ENCODE results near the gene ADGRG7.
"Not testable (repeated sequence)": the region's sequence is repeated elsewhere in the genome, so short reads cannot be mapped to it uniquely, and the experiment has no call there.

Gene ADGRG7

GRCh38 chr3:100609305-100609704 is at the start of gene ADGRG7:
TSS of gene ADGRG7 (plus strand) at chr3:100609601. CDS start at chr3:100609857, 256 bp downstream.
- Mint-ChIP-seq H3K4me1 (ENCODE audit: low read depth) (peaks cover 6% of the 10 kb centered on the region), H3K4me3 (no peak within 1 kb of the TSS), H3K36me3 (ENCODE audit: low read depth) (no peaks in the 10 kb centered on the region), H3K9me3 (no peaks in the 10 kb centered on the region), H3K27ac (no peak within 1 kb of the TSS), H3K27me3 (peaks cover 37% of the 10 kb centered on the region)
- no peak for DNase-seq

GRCh38 chr3:100560426-100560825 is 49.0 kb upstream of the ADGRG7 start:
- H3K27me3 Mint-ChIP-seq, result no peaks in the 10 kb centered on the region
- no peaks in the 10 kb centered on the region for H3K9me3 Mint-ChIP-seq
- peaks cover 6% of the 10 kb centered on the region for H3K4me1 Mint-ChIP-seq (ENCODE audit: low read depth)
- DNase-seq, result no peak
- no peak overlapping the region for H3K27ac Mint-ChIP-seq
- H3K4me3 Mint-ChIP-seq, result no peak overlapping the region
- H3K36me3 Mint-ChIP-seq (ENCODE audit: low read depth), result no peaks in the 10 kb centered on the region

GRCh38 chr3:100561459-100562158 is 47.8 kb upstream of the ADGRG7 start:
- Mint-ChIP-seq H3K9me3 (no peaks in the 10 kb centered on the region), H3K4me1 (ENCODE audit: low read depth) (peaks cover 6% of the 10 kb centered on the region), H3K4me3 (no peak overlapping the region), H3K27me3 (no peaks in the 10 kb centered on the region), H3K27ac (no peak overlapping the region), H3K36me3 (ENCODE audit: low read depth) (no peaks in the 10 kb centered on the region)
- DNase-seq, result no peak

GRCh38 chr3:100562224-100562857 is 47.1 kb upstream of the ADGRG7 start:
- no peaks in the 10 kb centered on the region for H3K36me3 Mint-ChIP-seq (ENCODE audit: low read depth)
- peaks cover 6% of the 10 kb centered on the region for H3K4me1 Mint-ChIP-seq (ENCODE audit: low read depth)
- H3K9me3 Mint-ChIP-seq, result no peaks in the 10 kb centered on the region
- H3K27ac Mint-ChIP-seq, result no peak overlapping the region
- no peak for DNase-seq
- H3K27me3 Mint-ChIP-seq, result no peaks in the 10 kb centered on the region
- H3K4me3 Mint-ChIP-seq, result no peak overlapping the region

GRCh38 chr3:100563228-100563627 is 46.2 kb upstream of the ADGRG7 start:
- Mint-ChIP-seq H3K4me1 (ENCODE audit: low read depth) (peaks cover 6% of the 10 kb centered on the region), H3K27me3 (no peaks in the 10 kb centered on the region), H3K4me3 (no peak overlapping the region), H3K27ac (no peak overlapping the region), H3K9me3 (no peaks in the 10 kb centered on the region), H3K36me3 (ENCODE audit: low read depth) (no peaks in the 10 kb centered on the region)
- DNase-seq, result no peak

- Mint-ChIP-seq H3K27ac (no peak overlapping the region), H3K4me1 (ENCODE audit: low read depth) (peaks cover 6% of the 10 kb centered on the region), H3K9me3 (no peaks in the 10 kb centered on the region), H3K4me3 (no peak overlapping the region), H3K27me3 (no peaks in the 10 kb centered on the region), H3K36me3 (ENCODE audit: low read depth) (no peaks in the 10 kb centered on the region)
- no peak for DNase-seq
Observed at GRCh38 chr3:100563652-100564211, 45.7 kb upstream of the ADGRG7 start.

- H3K4me3 Mint-ChIP-seq, result no peak overlapping the region
- DNase-seq, result no peak
- H3K27ac Mint-ChIP-seq, result no peak overlapping the region
- H3K9me3 Mint-ChIP-seq, result no peaks in the 10 kb centered on the region
- H3K27me3 Mint-ChIP-seq, result peaks cover 13% of the 10 kb centered on the region
- H3K4me1 Mint-ChIP-seq (ENCODE audit: low read depth), result no peaks in the 10 kb centered on the region
- no peaks in the 10 kb centered on the region for H3K36me3 Mint-ChIP-seq (ENCODE audit: low read depth)
Observed at GRCh38 chr3:100570811-100571210, 38.6 kb upstream of the ADGRG7 start.

- no peaks in the 10 kb centered on the region for H3K9me3 Mint-ChIP-seq
- H3K4me1 Mint-ChIP-seq (ENCODE audit: low read depth), result no peaks in the 10 kb centered on the region
- H3K4me3 Mint-ChIP-seq, result no peak overlapping the region
Observed at GRCh38 chr3:100574536-100574935, 34.9 kb upstream of the ADGRG7 start.

GRCh38 chr3:100575704-100576103 is 33.7 kb upstream of the ADGRG7 start:
- no peak for DNase-seq
- H3K36me3 Mint-ChIP-seq (ENCODE audit: low read depth), result no peaks in the 10 kb centered on the region
- no peaks in the 10 kb centered on the region for H3K4me1 Mint-ChIP-seq (ENCODE audit: low read depth)
- H3K9me3 Mint-ChIP-seq, result no peaks in the 10 kb centered on the region
- H3K4me3 Mint-ChIP-seq, result no peak overlapping the region
- no peak overlapping the region for H3K27ac Mint-ChIP-seq
- H3K27me3 Mint-ChIP-seq, result peaks cover 18% of the 10 kb centered on the region

More at GRCh38 chr3:100574536-100574935, 34.9 kb upstream of the ADGRG7 start:
- Mint-ChIP-seq H3K27me3 (peaks cover 16% of the 10 kb centered on the region), H3K36me3 (ENCODE audit: low read depth) (no peaks in the 10 kb centered on the region), H3K27ac (no peak overlapping the region)
- no peak for DNase-seq

GRCh38 chr3:100577382-100578008 is 31.9 kb upstream of the ADGRG7 start:
- H3K4me1 Mint-ChIP-seq (ENCODE audit: low read depth), result no peaks in the 10 kb centered on the region
- H3K9me3 Mint-ChIP-seq, result no peaks in the 10 kb centered on the region
- no peak overlapping the region for H3K4me3 Mint-ChIP-seq
- peaks cover 18% of the 10 kb centered on the region for H3K27me3 Mint-ChIP-seq
- no peak overlapping the region for H3K27ac Mint-ChIP-seq
- DNase-seq, result no peak
- H3K36me3 Mint-ChIP-seq (ENCODE audit: low read depth), result no peaks in the 10 kb centered on the region

- Mint-ChIP-seq H3K4me3 (no peak overlapping the region), H3K9me3 (no peaks in the 10 kb centered on the region), H3K4me1 (ENCODE audit: low read depth) (no peaks in the 10 kb centered on the region), H3K27ac (no peak overlapping the region), H3K27me3 (peaks cover 18% of the 10 kb centered on the region), H3K36me3 (ENCODE audit: low read depth) (no peaks in the 10 kb centered on the region)
- DNase-seq, result no peak
Observed at GRCh38 chr3:100578646-100579045, 30.8 kb upstream of the ADGRG7 start.

GRCh38 chr3:100580147-100580546 is 29.3 kb upstream of the ADGRG7 start:
- Mint-ChIP-seq H3K27me3 (peaks cover 5% of the 10 kb centered on the region), H3K4me1 (ENCODE audit: low read depth) (no peaks in the 10 kb centered on the region)

GRCh38 chr3:100581650-100582049 is 27.8 kb upstream of the ADGRG7 start:
- H3K27ac Mint-ChIP-seq, result no peak overlapping the region
- H3K9me3 Mint-ChIP-seq, result no peaks in the 10 kb centered on the region
- no peaks in the 10 kb centered on the region for H3K4me1 Mint-ChIP-seq (ENCODE audit: low read depth)
- DNase-seq, result no peak
- H3K27me3 Mint-ChIP-seq, result peaks cover 5% of the 10 kb centered on the region
- H3K36me3 Mint-ChIP-seq (ENCODE audit: low read depth), result no peaks in the 10 kb centered on the region
- no peak overlapping the region for H3K4me3 Mint-ChIP-seq

More at GRCh38 chr3:100580147-100580546, 29.3 kb upstream of the ADGRG7 start:
- no peak for DNase-seq
- Mint-ChIP-seq H3K36me3 (ENCODE audit: low read depth) (no peaks in the 10 kb centered on the region), H3K4me3 (no peak overlapping the region), H3K27ac (no peak overlapping the region), H3K9me3 (no peaks in the 10 kb centered on the region)

- not testable (repeated sequence) for H3K9me3 Mint-ChIP-seq; H3K4me1 Mint-ChIP-seq (ENCODE audit: low read depth); H3K27me3 Mint-ChIP-seq; H3K4me3 Mint-ChIP-seq; H3K36me3 Mint-ChIP-seq (ENCODE audit: low read depth); H3K27ac Mint-ChIP-seq; DNase-seq
Observed at GRCh38 chr3:100582157-100582556, 27.2 kb upstream of the ADGRG7 start.
